ENCODE results near the gene BLVRA. TPM values are rescaled to one million over a fixed set of nuclear protein-coding genes. Genes with fewer than 3 reads are reported as not detected.
"Not testable (repeated sequence)": the region's sequence is repeated elsewhere in the genome, so short reads cannot be mapped to it uniquely, and the experiment has no call there.

Gene BLVRA, protein sequence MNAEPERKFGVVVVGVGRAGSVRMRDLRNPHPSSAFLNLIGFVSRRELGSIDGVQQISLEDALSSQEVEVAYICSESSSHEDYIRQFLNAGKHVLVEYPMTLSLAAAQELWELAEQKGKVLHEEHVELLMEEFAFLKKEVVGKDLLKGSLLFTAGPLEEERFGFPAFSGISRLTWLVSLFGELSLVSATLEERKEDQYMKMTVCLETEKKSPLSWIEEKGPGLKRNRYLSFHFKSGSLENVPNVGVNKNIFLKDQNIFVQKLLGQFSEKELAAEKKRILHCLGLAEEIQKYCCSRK
- total RNA-seq = 10 to 100 TPM; 20.4 to 93.0 (median 56.5) TPM

DNA sequence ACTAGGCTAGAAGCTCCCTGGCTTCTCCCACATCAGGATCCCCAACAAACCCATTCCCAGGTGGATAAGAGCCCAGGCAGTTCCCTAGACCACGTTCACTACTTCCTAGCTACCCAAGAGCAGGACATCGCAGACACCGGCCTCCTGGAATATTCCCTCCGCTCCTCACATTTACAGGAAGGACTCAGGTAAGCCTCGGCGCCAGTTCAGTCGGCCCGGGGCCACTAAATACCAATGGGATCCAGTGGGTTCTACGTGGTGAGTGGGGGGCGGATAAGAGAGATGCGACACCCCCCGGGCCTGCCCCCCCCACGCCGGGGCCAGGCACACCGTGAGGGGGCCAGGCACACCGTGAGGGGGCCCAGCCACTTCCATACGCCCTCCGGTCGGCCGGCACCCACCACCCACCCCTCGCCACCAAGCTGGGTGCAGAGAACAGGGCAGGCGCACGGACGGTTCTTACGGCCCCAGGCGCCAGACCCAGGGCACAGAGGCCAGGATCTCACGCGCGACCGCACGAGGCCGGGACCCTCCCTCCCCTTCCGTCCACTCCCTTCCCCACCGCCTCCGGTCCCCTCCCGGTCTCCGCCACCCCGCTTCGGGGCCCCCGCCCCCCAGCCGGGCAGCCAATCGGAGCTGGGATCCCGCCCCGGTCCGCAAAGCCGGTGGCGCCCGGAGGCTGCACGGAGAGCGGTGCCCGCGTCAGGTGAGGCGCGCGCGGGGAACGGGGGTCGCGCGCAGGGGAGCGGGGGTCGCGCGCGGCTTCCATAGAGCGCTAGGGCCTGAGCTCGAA lies at the start of gene BLVRA:
TSS of gene BLVRA (plus strand) at position 652 of the 793 bp plus-strand sequence. CDS start 12,479 bp downstream, outside the sequence.
- no peaks in the 10 kb centered on the region for H3K27me3 ChIP-seq
- H3K27ac ChIP-seq = peak within 1 kb of the TSS; percentile 81 to 82
- TF ChIP-seq POLR2A (IDR thresholded peaks at IDR 0.05) = peak in 1 of 2 donors; percentile 50
- TF ChIP-seq CTCF (IDR thresholded peaks at IDR 0.05) = no peak
- intact Hi-C loops (cut with DNase I; ENCODE audit: low total_unique reads) = no loop called here
- H3K36me3 ChIP-seq = no peaks in the 10 kb centered on the region
- peak within 1 kb of the TSS; percentile 55 to 59 for H3K4me3 ChIP-seq
- no peaks in the 10 kb centered on the region for H3K9me3 ChIP-seq
- H3K4me1 ChIP-seq = no peaks in the 10 kb centered on the region
- DNase-seq = peak; percentile 62 to 73

GRCh38 chr7:43711503-43711902 lies 47.0 kb upstream of the BLVRA start:
- Histone ChIP-seq H3K36me3 (no peaks in the 10 kb centered on the region), H3K9me3 (no peaks in the 10 kb centered on the region), H3K27ac (no peak overlapping the region), H3K27me3 (no peaks in the 10 kb centered on the region), H3K4me3 (no peak overlapping the region), H3K4me1 (no peaks in the 10 kb centered on the region)
- TF ChIP-seq POLR2A (IDR thresholded peaks at IDR 0.05) (no peak), CTCF (IDR thresholded peaks at IDR 0.05) (no peak)
- intact Hi-C loops (cut with DNase I; ENCODE audit: low total_unique reads) = no loop called here
- DNase-seq = no peak

- DNase-seq; H3K9me3 ChIP-seq; H3K4me1 ChIP-seq; intact Hi-C loops (cut with DNase I; ENCODE audit: low total_unique reads); H3K36me3 ChIP-seq; H3K4me3 ChIP-seq; H3K27ac ChIP-seq; H3K27me3 ChIP-seq: not testable (repeated sequence)
These were observed 42.5 kb upstream of the BLVRA start for GRCh38 chr7:43715966-43716365.

DNA sequence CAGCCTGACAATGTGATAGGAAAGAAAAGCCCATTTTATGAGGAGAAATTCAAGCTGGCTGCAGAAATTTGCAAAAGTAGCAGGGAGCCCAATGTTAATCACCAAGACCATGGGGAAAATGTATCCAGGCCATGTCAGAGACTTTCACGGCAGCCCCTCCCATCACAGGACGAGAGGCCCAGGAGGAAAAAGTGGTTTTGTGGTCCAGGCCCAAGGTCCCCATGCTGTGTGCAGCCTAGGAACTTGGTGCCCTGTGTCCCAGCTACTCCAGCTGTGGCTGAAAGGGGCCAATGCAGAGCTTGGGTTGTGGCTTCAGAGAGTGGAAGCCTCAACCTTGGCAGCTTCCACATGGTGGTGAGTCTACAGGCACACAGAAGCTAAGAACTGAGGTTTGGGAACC lies 41.9 kb upstream of the BLVRA start:
- Histone ChIP-seq H3K27ac (no peak overlapping the region), H3K27me3 (no peaks in the 10 kb centered on the region), H3K4me3 (no peak overlapping the region), H3K9me3 (no peaks in the 10 kb centered on the region), H3K36me3 (no peaks in the 10 kb centered on the region), H3K4me1 (no peaks in the 10 kb centered on the region)
- intact Hi-C loops (cut with DNase I; ENCODE audit: low total_unique reads) = no loop called here
- no peak for DNase-seq
- no peak for TF ChIP-seq CTCF (IDR thresholded peaks at IDR 0.05)
- TF ChIP-seq POLR2A (IDR thresholded peaks at IDR 0.05) = no peak

GRCh38 chr7:43721193-43721806 lies 37.2 kb upstream of the BLVRA start:
- peak; percentile 65 to 71 (median 68) for TF ChIP-seq CTCF (IDR thresholded peaks at IDR 0.05)
- no peak for TF ChIP-seq POLR2A (IDR thresholded peaks at IDR 0.05)
- intact Hi-C loops (cut with DNase I; ENCODE audit: low total_unique reads) = loop anchor here (5.0 kb wide), 1 partner anchor 139 kb away; the partner anchor contains the start of gene STK17A
- Histone ChIP-seq H3K4me1 (no peaks in the 10 kb centered on the region), H3K4me3 (no peak overlapping the region), H3K27me3 (no peaks in the 10 kb centered on the region), H3K27ac (no peak overlapping the region), H3K9me3 (no peaks in the 10 kb centered on the region), H3K36me3 (no peaks in the 10 kb centered on the region)
- DNase-seq = no peak

Data from uterus (tissue), 4 donors.